AG09319 (cell line): ENCODE results near the gene FAM234A.

Source experiments
- DNase-seq: peaks from one replicate; pipeline ENCODE4 v3.0.0-alpha.2; 2010; ENCODE audit warnings: low read depth; ENCODE audit errors: extremely low read depth
- CTCF ChIP-seq: IDR thresholded peaks from 2 replicates; pipeline ENCODE4 v1.5.1; 2011; ENCODE audit warnings: low read depth, mild to moderate bottlenecking, inconsistent platforms, low read length, moderate library complexity

Gene FAM234A

DNA sequence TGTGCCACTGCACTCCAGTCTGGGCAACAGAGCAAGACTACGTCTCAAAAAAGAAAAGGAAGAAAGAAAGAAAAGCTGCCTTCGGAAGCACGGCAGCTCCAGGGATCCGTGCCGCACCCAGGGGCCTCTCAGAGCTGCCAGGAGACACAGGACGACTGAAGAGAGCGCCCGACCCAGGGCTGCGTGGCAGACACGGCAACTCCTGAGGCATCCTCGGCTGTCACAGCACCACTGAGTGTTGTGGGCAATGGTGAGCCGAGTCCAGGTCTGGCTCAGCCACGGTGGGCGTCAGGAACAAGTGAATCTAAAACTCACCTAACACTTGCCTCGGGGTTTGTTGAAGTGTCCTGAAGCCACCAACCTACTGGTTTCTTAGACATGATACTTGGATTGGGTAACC is 77.1 kb downstream of the FAM234A start:
- no peak for DNase-seq
- TF ChIP-seq CTCF, result no peak

GRCh38 chr16:314351-314750 is 79.7 kb downstream of the FAM234A start:
- TF ChIP-seq CTCF, result no peak
- no peak for DNase-seq

DNA sequence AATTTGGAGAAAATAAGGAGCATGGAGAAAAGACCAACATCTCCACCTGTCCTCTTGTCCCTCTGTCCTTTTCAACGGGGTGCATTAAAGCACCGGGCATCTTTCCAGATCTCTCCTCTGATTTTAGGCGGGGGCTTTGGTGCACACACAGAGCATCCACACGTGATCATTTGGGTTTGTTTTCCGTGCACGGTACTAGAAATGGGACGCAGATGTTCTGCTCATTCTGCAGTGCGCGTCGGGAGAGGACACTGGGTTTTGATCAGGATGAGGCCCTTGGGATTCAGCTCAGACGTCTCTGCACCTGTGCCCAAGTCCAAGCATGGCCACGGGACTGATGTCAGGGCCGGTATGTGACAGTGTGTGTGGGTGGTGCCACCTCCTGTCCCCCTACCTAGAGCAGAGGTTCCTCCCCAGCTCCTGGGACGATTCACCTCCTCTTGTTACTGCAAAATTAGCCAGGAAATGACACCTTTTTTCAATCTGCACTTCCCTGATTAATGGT is 80.2 kb downstream of the FAM234A start:
- DNase-seq, result no peak
- TF ChIP-seq CTCF, result no peak
